ENCODE data around the gene MATK. TPM values are rescaled to one million over a fixed set of nuclear protein-coding genes. Genes with fewer than 3 reads are reported as not detected.

The MATK gene
- total RNA-seq, 2 donors from 2014 or later, result 5.7 to 5.8 TPM

DNA sequence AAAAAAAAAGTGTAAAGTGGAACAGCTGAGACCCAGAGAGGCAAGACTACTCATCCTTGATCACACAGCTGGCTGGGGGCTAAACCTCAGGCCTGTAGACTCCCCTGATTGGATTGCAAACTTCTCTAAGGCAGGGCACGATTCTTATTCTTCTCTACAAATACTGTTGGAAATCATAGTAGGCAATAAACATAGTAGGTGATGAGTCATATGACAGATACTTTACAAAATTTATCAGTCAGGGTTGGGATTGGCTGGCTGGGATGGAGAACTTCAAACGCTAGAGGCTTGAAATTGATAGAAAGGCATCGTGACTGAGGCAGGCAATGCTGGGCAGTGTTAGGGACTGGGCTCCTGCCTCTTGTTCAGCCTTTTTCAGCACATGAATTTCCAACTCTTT lies 5.9 kb upstream of the MATK start:
- peaks cover 35% of the 10 kb centered on the region for H3K27me3 Mint-ChIP-seq (ENCODE audit: insufficient read depth)
- TF ChIP-seq, protein P1, sequence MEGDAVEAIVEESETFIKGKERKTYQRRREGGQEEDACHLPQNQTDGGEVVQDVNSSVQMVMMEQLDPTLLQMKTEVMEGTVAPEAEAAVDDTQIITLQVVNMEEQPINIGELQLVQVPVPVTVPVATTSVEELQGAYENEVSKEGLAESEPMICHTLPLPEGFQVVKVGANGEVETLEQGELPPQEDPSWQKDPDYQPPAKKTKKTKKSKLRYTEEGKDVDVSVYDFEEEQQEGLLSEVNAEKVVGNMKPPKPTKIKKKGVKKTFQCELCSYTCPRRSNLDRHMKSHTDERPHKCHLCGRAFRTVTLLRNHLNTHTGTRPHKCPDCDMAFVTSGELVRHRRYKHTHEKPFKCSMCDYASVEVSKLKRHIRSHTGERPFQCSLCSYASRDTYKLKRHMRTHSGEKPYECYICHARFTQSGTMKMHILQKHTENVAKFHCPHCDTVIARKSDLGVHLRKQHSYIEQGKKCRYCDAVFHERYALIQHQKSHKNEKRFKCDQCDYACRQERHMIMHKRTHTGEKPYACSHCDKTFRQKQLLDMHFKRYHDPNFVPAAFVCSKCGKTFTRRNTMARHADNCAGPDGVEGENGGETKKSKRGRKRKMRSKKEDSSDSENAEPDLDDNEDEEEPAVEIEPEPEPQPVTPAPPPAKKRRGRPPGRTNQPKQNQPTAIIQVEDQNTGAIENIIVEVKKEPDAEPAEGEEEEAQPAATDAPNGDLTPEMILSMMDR (conservative IDR thresholded peaks at IDR 0.05), result no peak
- WGBS, 2 experiments (ENCODE audit: insufficient coverage in 1 of 2, insufficient read length in 1 of 2), result 87 to 92% methylated on average over 2 of the region's 3 CpGs

DNA sequence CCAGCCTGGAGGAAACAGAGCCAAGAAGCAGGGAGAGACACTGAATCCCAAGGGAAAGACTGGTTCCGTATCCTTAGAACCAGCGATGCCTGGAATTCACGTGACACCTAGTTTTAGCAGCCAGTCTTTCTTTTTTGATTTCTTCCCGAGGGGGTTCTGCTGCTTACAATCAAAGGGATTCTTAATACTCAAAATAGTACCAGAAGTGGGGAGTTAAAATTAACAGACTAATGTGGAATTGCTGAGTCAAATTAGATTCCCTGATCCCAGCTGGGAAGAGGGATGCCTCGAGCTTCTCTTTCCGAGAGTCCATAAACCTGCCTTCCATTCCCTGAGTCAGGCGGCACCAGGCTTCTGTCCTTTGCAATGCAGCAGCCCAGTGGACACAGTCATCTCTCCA lies 4.8 kb upstream of the MATK start:
- Histone ChIP-seq H3K4me3 (ENCODE audit: low read length) (no peak overlapping the region), H3K36me3 (ENCODE audit: control insufficient read depth, insufficient read depth, low read length) (no peaks in the 10 kb centered on the region), H3K27ac (ENCODE audit: low read depth, low read length) (no peak overlapping the region), H3K9ac (ENCODE audit: extremely low read depth, low read length, poor library complexity, severe bottlenecking) (no peak overlapping the region), H3K4me1 (ENCODE audit: control insufficient read depth, insufficient read depth, low read length) (no peaks in the 10 kb centered on the region), H3K27me3 (ENCODE audit: control insufficient read depth, insufficient read depth, low read length, poor library complexity, severe bottlenecking) (peaks cover 17% of the 10 kb centered on the region), H3K9me3 (ENCODE audit: control insufficient read depth, low read length) (no peaks in the 10 kb centered on the region)
- H3K4me1 Mint-ChIP-seq, result no peaks in the 10 kb centered on the region
- DNase-seq, result no peak
- TF ChIP-seq, protein P1 (conservative IDR thresholded peaks at IDR 0.05), result no peak
- H3K9me3 Mint-ChIP-seq, result no peaks in the 10 kb centered on the region
- WGBS, 2 experiments (ENCODE audit: insufficient coverage in 1 of 2, insufficient read length in 1 of 2), result 89% methylated on average over 3 to 7 of the region's 7 CpGs
- H3K27ac Mint-ChIP-seq, result no peak overlapping the region
- peaks cover 38% of the 10 kb centered on the region for H3K27me3 Mint-ChIP-seq (ENCODE audit: insufficient read depth)
- no peak overlapping the region for H3K4me3 Mint-ChIP-seq
- no peaks in the 10 kb centered on the region for H3K36me3 Mint-ChIP-seq (ENCODE audit: low read depth)

More for the DNA sequence above, 5.9 kb upstream of the MATK start:
- Histone ChIP-seq H3K4me1 (ENCODE audit: control insufficient read depth, insufficient read depth, low read length) (no peaks in the 10 kb centered on the region), H3K9ac (ENCODE audit: extremely low read depth, low read length, poor library complexity, severe bottlenecking) (no peak overlapping the region), H3K27ac (ENCODE audit: low read depth, low read length) (no peak overlapping the region), H3K4me3 (ENCODE audit: low read length) (no peak overlapping the region), H3K36me3 (ENCODE audit: control insufficient read depth, insufficient read depth, low read length) (no peaks in the 10 kb centered on the region), H3K27me3 (ENCODE audit: control insufficient read depth, insufficient read depth, low read length, poor library complexity, severe bottlenecking) (peaks cover 8% of the 10 kb centered on the region), H3K9me3 (ENCODE audit: control insufficient read depth, low read length) (no peaks in the 10 kb centered on the region)
- H3K27ac Mint-ChIP-seq, result no peak overlapping the region
- H3K9me3 Mint-ChIP-seq, result peaks cover 7% of the 10 kb centered on the region
- no peaks in the 10 kb centered on the region for H3K4me1 Mint-ChIP-seq
- H3K36me3 Mint-ChIP-seq (ENCODE audit: low read depth), result no peaks in the 10 kb centered on the region
- no peak overlapping the region for H3K4me3 Mint-ChIP-seq
- DNase-seq, result no peak

DNA sequence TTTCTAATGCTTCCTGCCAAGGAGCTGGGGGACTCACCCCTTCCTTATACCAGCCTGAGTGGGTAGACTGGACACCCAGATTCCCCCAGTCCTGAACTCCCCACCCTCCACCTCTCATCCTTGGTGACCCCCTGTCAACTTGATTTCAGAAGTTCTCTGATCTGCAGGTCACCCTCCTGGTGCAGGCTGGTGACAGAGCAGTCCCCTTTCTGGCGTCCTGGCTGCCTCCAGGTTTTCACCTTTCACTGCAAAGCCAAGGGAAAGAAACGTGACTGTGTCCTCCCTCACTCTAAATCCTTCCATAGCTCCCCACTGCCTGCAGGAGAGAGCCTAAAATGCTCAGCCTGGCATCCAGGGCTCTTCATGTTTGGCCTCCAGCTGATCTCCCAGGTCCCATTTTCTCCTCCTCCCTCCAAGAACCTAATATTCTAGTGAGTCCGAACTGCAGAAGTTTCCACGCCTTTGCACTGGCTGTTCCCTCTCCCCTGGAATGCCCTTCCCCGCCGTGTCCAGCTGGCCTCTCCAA lies 4.1 kb upstream of the MATK start:
- Mint-ChIP-seq H3K9me3 (no peaks in the 10 kb centered on the region), H3K36me3 (ENCODE audit: low read depth) (no peaks in the 10 kb centered on the region), H3K4me3 (no peak overlapping the region), H3K27ac (no peak overlapping the region), H3K27me3 (ENCODE audit: insufficient read depth) (peaks cover 44% of the 10 kb centered on the region), H3K4me1 (no peaks in the 10 kb centered on the region)
- no peaks in the 10 kb centered on the region for H3K36me3 ChIP-seq (ENCODE audit: control insufficient read depth, insufficient read depth, low read length)
- DNase-seq, result no peak
- no peak overlapping the region for H3K27ac ChIP-seq (ENCODE audit: low read depth, low read length)
- H3K27me3 ChIP-seq (ENCODE audit: control insufficient read depth, insufficient read depth, low read length, poor library complexity, severe bottlenecking), result peaks cover 24% of the 10 kb centered on the region
- H3K4me1 ChIP-seq (ENCODE audit: control insufficient read depth, insufficient read depth, low read length), result no peaks in the 10 kb centered on the region
- H3K9me3 ChIP-seq (ENCODE audit: control insufficient read depth, low read length), result no peaks in the 10 kb centered on the region
- H3K9ac ChIP-seq (ENCODE audit: extremely low read depth, low read length, poor library complexity, severe bottlenecking), result no peak overlapping the region
- no peak overlapping the region for H3K4me3 ChIP-seq (ENCODE audit: low read length)
- TF ChIP-seq, protein P1 (conservative IDR thresholded peaks at IDR 0.05), result no peak
- 75 to 82% methylated on average over 6 of the region's 6 CpGs for WGBS, 2 experiments (ENCODE audit: insufficient coverage in 1 of 2, insufficient read length in 1 of 2)
